Caco-2 (cell line): ENCODE measurements around the gene ASH1L. TPM values are rescaled to one million over a fixed set of nuclear protein-coding genes. Genes with fewer than 3 reads are reported as not detected.

Experiments used
- BruUV-seq: library from RNA; stranded (reverse); fragments of 400-500 nt; replicated peaks from 2 replicates; lab custom pipeline; 2021; lab: Mats Ljungman, UMichigan
- CTCF ChIA-PET: fragments of 300-600 bp; sonication (Branson Sonifier 250); formaldehyde crosslinking; loops from one replicate; lab custom pipeline; 2022; ENCODE audit warnings: antibody characterized with exemption; lab: Charles Lee
- POLR2A ChIA-PET: fragments of 300-600 bp; sonication (Branson Sonifier 250); formaldehyde crosslinking; loops from one replicate; lab custom pipeline; 2022; ENCODE audit warnings: antibody characterized with exemption; lab: Charles Lee
- DNase-seq, 2 experiments: peaks; one replicate each; pipeline versions ENCODE4 v3.0.0 to v3.0.0-alpha.2; 2020 to 2022
- H3K27me3 ChIP-seq: replicated peaks from 2 replicates; pipeline ENCODE4 v1.6.0; 2011; ENCODE audit warnings: low read length; ENCODE audit not compliant: control insufficient read depth, insufficient read depth
- H3K36me3 ChIP-seq: 2 replicates; pipeline ENCODE4 v1.5.1; 2011; ENCODE audit warnings: low read length; ENCODE audit not compliant: control insufficient read depth, insufficient read depth
- H3K4me1 ChIP-seq: fragments of 250-450 bp; sonication (Bioruptor Pico); 2 replicates; pipeline ENCODE4 v1.5.1; 2020; ENCODE audit warnings: mild to moderate bottlenecking
- H3K4me3 ChIP-seq: 2 replicates; pipeline ENCODE4 v1.5.1; 2011; ENCODE audit warnings: low read depth, mild to moderate bottlenecking, control low read depth, low read length
- H3K9me3 ChIP-seq: fragments of 250-450 bp; sonication (Bioruptor Pico); 2 replicates; pipeline ENCODE4 v1.5.1; 2020; ENCODE audit warnings: mild to moderate bottlenecking, moderate library complexity
- H3K27ac Mint-ChIP-seq: one replicate; pipeline ENCODE4 v1.8.0; 2022; ENCODE audit warnings: mixed read lengths; ENCODE audit not compliant: unreplicated experiment
- H3K27me3 Mint-ChIP-seq: one replicate; pipeline ENCODE4 v1.8.0; 2022; ENCODE audit warnings: mixed read lengths; ENCODE audit not compliant: insufficient read depth, unreplicated experiment
- H3K36me3 Mint-ChIP-seq: one replicate; pipeline ENCODE4 v1.8.0; 2022; ENCODE audit warnings: mild to moderate bottlenecking, mixed read lengths; ENCODE audit not compliant: insufficient read depth, unreplicated experiment
- H3K4me1 Mint-ChIP-seq: one replicate; pipeline ENCODE4 v1.8.0; 2022; ENCODE audit warnings: low read depth, mixed read lengths; ENCODE audit not compliant: unreplicated experiment
- H3K4me3 Mint-ChIP-seq: one replicate; pipeline ENCODE4 v1.8.0; 2022; ENCODE audit warnings: mild to moderate bottlenecking, moderate library complexity, mixed read lengths; ENCODE audit not compliant: unreplicated experiment
- H3K9me3 Mint-ChIP-seq: one replicate; pipeline ENCODE4 v1.8.0; 2022; ENCODE audit warnings: mixed read lengths; ENCODE audit not compliant: unreplicated experiment
- CTCF ChIP-seq, 2 experiments: fragments of 200-600 bp in 1 of 2; IDR thresholded peaks; 1 replicate in 1 of 2; 2 replicates in 1 of 2; pipeline versions ENCODE4 v1.5.1 to v1.8.0; 2011 to 2022; ENCODE audit warnings: antibody characterized with exemption in 1 of 2, control low read depth in 1 of 2, inconsistent platforms in 1 of 2, low read depth in 1 of 2, low read length in 1 of 2, mild to moderate bottlenecking in 1 of 2, moderate library complexity in 1 of 2; ENCODE audit not compliant: insufficient read depth in 1 of 2, severe bottlenecking in 1 of 2, unreplicated experiment in 1 of 2
- intact Hi-C: fragments of 100-400 bp; cut with micrococcal nuclease; formaldehyde crosslinking; loops from one replicate; pipeline ENCODE4 v1.10.0; 2022; ENCODE audit not compliant: unreplicated experiment
- total RNA-seq: library from RNA; stranded (reverse); gene quantifications from 2 replicates; pipeline ENCODE4 v1.2.3, GENCODE V29; 2022

ASH1L gene
- total RNA-seq, 1 experiment from 2014 or later = 39.4 TPM

GRCh38 chr1:155324037-155324716 is 238.4 kb downstream of the ASH1L start:
- POLR2A ChIA-PET = interaction anchor here (0.5 to 1.3 kb wide), 6 partner anchors 20 to 352 kb away, joined by 3 to 16 read pairs (median 4); partner anchors contain the start of genes CLK2, ENTREP3 and HCN3
- peaks cover 80% of the 10 kb centered on the region for H3K36me3 Mint-ChIP-seq
- H3K27me3 Mint-ChIP-seq = no peaks in the 10 kb centered on the region
- peak overlapping the region; percentile 88 for H3K4me3 ChIP-seq
- CTCF ChIA-PET = interaction anchor here (0.6 to 3.1 kb wide), 14 partner anchors 16 to 1365 kb away, joined by 3 to 34 read pairs (median 6); partner anchors contain the start of genes CLK2 and FDPS
- H3K4me3 Mint-ChIP-seq = peak overlapping the region; percentile 94
- BruUV-seq = no TSS peak
- peaks cover 1% of the 10 kb centered on the region; the same call in 1 of the 2 replicates for H3K36me3 ChIP-seq
- H3K27me3 ChIP-seq = no peaks in the 10 kb centered on the region
- peaks cover 16% of the 10 kb centered on the region for H3K4me1 Mint-ChIP-seq
- no peak for TF ChIP-seq CTCF (IDR thresholded peaks at IDR 0.05; ENCODE audit: insufficient read depth in 1 of 2, low read depth in 1 of 2, low read length in 1 of 2, severe bottlenecking in 1 of 2, unreplicated experiment in 1 of 2)
- DNase-seq = peak; percentile 96 to 98
- intact Hi-C loops = loop anchor here (10.0 kb wide), 1 partner anchor 271 kb away; no protein-coding TSS in a partner anchor
- H3K27ac Mint-ChIP-seq = peak overlapping the region; percentile 88
- no peaks in the 10 kb centered on the region for H3K9me3 ChIP-seq
- peaks cover 11% of the 10 kb centered on the region for H3K4me1 ChIP-seq
- no peaks in the 10 kb centered on the region for H3K9me3 Mint-ChIP-seq

GRCh38 chr1:155323729-155324036 is 238.9 kb downstream of the ASH1L start:
- POLR2A ChIA-PET = interaction anchor here (0.5 to 1.3 kb wide), 7 partner anchors 20 to 351 kb away, joined by 3 to 16 read pairs (median 4); partner anchors contain the start of genes CLK2, ENTREP3 and HCN3
- no peaks in the 10 kb centered on the region for H3K9me3 Mint-ChIP-seq

More at GRCh38 chr1:155323729-155324036, 238.9 kb downstream of the ASH1L start:
- no peak for TF ChIP-seq CTCF (IDR thresholded peaks at IDR 0.05; ENCODE audit: insufficient read depth in 1 of 2, low read depth in 1 of 2, low read length in 1 of 2, severe bottlenecking in 1 of 2, unreplicated experiment in 1 of 2)
- peak; percentile 90 to 91 for DNase-seq
- no peaks in the 10 kb centered on the region for H3K9me3 ChIP-seq
- H3K36me3 ChIP-seq = peaks cover 1% of the 10 kb centered on the region; the same call in 1 of the 2 replicates
- peak overlapping the region; percentile 88 for H3K4me3 ChIP-seq
- no peaks in the 10 kb centered on the region for H3K27me3 ChIP-seq
- BruUV-seq = no TSS peak
- CTCF ChIA-PET = interaction anchor here (0.6 to 3.1 kb wide), 15 partner anchors 16 to 1365 kb away, joined by 3 to 34 read pairs (median 6); partner anchors contain the start of genes CLK2 and FDPS
- Mint-ChIP-seq H3K4me1 (peaks cover 16% of the 10 kb centered on the region), H3K36me3 (peaks cover 82% of the 10 kb centered on the region), H3K4me3 (peak overlapping the region; percentile 94), H3K27me3 (no peaks in the 10 kb centered on the region), H3K27ac (peak overlapping the region; percentile 88)
- intact Hi-C loops = loop anchor here (1.0 to 10.0 kb wide), 6 partner anchors 15 to 271 kb away; partner anchors contain the start of genes CLK2, FDPS, HCN3 and SCAMP3
- peaks cover 11% of the 10 kb centered on the region for H3K4me1 ChIP-seq
